Uterus (tissue), 4 donors: ENCODE data around the gene TBX21. TPM values are rescaled to one million over a fixed set of nuclear protein-coding genes. Genes with fewer than 3 reads are reported as not detected.
"Not testable (repeated sequence)": the region's sequence is repeated elsewhere in the genome, so short reads cannot be mapped to it uniquely, and the experiment has no call there.

Source experiments
- DNase-seq, 2 donors: peaks; one replicate each; pipeline ENCODE4 v3.0.0-alpha.2; 2019 to 2020
- H3K27ac ChIP-seq, 2 donors: fragments of 200-600 bp; sonication (generic); 1 replicate in 1 of 2; 2 replicates in 1 of 2; pipeline ENCODE4 v1.5.1; 2016 to 2018
- H3K27me3 ChIP-seq, 2 donors: fragments of 200-600 bp; sonication (generic); one replicate each; pipeline ENCODE4 v1.5.1; 2018 to 2019; ENCODE audit warnings: control low read depth in 1 of 2
- H3K36me3 ChIP-seq, 2 donors: fragments of 200-600 bp; sonication (generic); one replicate each; pipeline ENCODE4 v1.5.1; 2019; ENCODE audit warnings: control low read depth in 1 of 2
- H3K4me1 ChIP-seq, 2 donors: fragments of 200-600 bp; sonication (generic); one replicate each; pipeline ENCODE4 v1.5.1; 2018 to 2019; ENCODE audit warnings: control low read depth in 1 of 2
- H3K4me3 ChIP-seq, 2 donors: fragments of 200-600 bp; sonication (generic); 1 replicate in 1 of 2; 2 replicates in 1 of 2; pipeline ENCODE4 v1.5.1; 2018 to 2019; ENCODE audit warnings: mild to moderate bottlenecking in 1 of 2
- H3K9me3 ChIP-seq, 2 donors: fragments of 200-600 bp; sonication (generic); one replicate each; pipeline ENCODE4 v1.5.1; 2019; ENCODE audit warnings: control low read depth in 1 of 2
- POLR2A ChIP-seq, 2 donors: fragments of 450-650 bp; IDR thresholded peaks; one replicate each; pipeline ENCODE4 v1.6.1; 2016; ENCODE audit warnings: antibody characterized with exemption in 2 of 2, mild to moderate bottlenecking in 1 of 2, moderate library complexity in 1 of 2
- intact Hi-C: fragments of 100-400 bp; cut with DNase I; formaldehyde crosslinking; loops from one replicate; pipeline ENCODE4 v1.15.1; 2023; ENCODE audit warnings: low total_unique reads
- total RNA-seq, 4 donors: library from RNA; depleted of rRNA in 3 of 4; stranded (reverse); fragments of >200 nt in 3 of 4; gene quantifications; one replicate each; pipeline versions ENCODE4 v1.1.0 to v1.2.4, GENCODE V29; 2014 to 2023
- TF ChIP-seq, protein P1 (sequence below), 4 experiments: fragments of 200-600 bp in 2 of 4; fragments of 450-650 bp in 2 of 4; sonication (generic) in 2 of 4; IDR thresholded peaks; one replicate each; pipeline ENCODE4 v1.5.1; 2016 to 2019; ENCODE audit warnings: antibody characterized with exemption in 4 of 4, mild to moderate bottlenecking in 2 of 4, moderate library complexity in 1 of 4
- donor health status: DM: yes; HTN: yes; CAD: no.

The TBX21 gene
- total RNA-seq, 4 donors from 2014 or later: 0.49 to 0.51 TPM; not detected in 2

DNA sequence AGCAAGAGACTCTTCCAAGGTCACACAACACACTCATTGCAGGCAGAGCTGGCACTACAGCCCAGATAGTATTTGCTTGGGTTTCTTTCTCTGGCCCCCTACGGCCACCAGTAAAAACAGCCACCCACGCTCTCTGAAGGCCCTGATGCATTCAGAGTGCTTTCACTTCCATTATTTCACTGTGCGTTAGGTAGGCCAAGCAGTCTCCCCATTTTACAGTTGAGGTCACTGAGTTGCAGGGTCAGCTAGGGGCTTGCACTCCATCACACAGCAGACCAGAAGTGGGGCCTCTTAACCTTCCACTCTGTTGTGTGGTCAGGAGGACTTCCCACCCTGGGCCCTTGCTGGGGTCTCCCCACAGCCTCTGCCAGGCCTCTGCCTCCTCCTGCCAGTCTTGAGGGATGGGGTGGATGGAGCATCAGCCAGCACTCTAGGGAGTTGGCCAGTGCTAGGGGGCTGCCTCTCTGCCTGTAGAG is 2.5 kb downstream of the TBX21 start:
- Histone ChIP-seq H3K27ac (no peak overlapping the region), H3K4me3 (no peak overlapping the region), H3K36me3 (no peaks in the 10 kb centered on the region), H3K9me3 (no peaks in the 10 kb centered on the region), H3K27me3 (peaks cover 0 to 3% of the 10 kb centered on the region in 2 donors), H3K4me1 (peaks cover 0 to 6% of the 10 kb centered on the region in 2 donors)
- no peak for DNase-seq
- no peak for TF ChIP-seq POLR2A (IDR thresholded peaks at IDR 0.05)
- TF ChIP-seq, protein P1, sequence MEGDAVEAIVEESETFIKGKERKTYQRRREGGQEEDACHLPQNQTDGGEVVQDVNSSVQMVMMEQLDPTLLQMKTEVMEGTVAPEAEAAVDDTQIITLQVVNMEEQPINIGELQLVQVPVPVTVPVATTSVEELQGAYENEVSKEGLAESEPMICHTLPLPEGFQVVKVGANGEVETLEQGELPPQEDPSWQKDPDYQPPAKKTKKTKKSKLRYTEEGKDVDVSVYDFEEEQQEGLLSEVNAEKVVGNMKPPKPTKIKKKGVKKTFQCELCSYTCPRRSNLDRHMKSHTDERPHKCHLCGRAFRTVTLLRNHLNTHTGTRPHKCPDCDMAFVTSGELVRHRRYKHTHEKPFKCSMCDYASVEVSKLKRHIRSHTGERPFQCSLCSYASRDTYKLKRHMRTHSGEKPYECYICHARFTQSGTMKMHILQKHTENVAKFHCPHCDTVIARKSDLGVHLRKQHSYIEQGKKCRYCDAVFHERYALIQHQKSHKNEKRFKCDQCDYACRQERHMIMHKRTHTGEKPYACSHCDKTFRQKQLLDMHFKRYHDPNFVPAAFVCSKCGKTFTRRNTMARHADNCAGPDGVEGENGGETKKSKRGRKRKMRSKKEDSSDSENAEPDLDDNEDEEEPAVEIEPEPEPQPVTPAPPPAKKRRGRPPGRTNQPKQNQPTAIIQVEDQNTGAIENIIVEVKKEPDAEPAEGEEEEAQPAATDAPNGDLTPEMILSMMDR (IDR thresholded peaks at IDR 0.05): no peak
- intact Hi-C loops: no loop called here

DNA sequence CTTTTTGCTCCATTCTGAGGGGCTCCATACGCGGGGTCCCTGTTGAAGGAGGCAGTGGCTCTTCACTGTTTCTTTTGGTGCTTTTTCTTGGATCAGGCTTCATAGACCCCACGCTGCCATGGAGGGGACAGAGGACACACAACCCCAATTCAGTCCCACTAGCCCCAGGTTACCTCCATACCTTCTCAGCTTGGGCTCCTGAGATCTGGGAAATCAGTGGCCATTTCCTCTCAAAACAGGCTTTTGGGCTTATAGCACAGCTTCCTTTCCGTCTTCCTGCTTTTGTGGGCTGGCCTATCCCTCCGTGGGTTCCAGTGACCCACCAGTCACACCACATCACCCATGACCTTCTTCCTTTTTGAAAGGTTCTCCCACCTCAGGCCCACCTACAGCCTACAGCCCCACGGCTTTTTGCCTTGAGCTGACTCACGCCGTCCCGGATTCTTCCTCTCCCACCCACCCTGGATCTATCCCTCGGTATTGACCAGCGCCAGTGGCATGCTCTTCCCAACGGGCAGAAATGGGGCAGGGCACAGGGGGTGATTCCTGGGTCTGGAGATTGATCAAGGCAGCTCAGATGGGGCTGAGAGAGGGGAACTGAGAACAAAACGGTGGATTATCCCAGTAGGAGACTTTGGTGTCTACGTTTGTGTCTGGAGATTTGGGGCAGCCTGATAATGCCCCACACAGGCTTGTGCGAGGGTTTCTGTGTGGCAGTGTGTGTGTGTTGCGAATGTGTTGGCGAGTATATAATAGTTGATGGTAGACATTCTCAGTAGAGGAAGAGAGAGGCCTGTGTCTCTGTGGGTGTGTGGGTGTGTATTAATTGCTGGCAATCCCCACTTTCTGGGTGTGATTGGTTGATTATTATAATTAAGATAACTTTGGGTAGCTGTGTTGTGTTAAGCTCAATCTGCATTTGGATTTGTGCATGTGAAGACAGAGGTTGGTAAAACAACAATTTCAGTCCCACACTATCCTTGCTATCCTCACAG is 3.8 kb downstream of the TBX21 start:
- intact Hi-C loops: no loop called here
- Histone ChIP-seq H3K27me3 (no peaks in the 10 kb centered on the region), H3K27ac (no peak overlapping the region), H3K4me3 (no peak overlapping the region), H3K9me3 (no peaks in the 10 kb centered on the region), H3K36me3 (no peaks in the 10 kb centered on the region), H3K4me1 (peaks cover 0 to 6% of the 10 kb centered on the region in 2 donors)
- TF ChIP-seq POLR2A (IDR thresholded peaks at IDR 0.05): no peak
- TF ChIP-seq, protein P1 (IDR thresholded peaks at IDR 0.05): no peak
- no peak for DNase-seq

DNA sequence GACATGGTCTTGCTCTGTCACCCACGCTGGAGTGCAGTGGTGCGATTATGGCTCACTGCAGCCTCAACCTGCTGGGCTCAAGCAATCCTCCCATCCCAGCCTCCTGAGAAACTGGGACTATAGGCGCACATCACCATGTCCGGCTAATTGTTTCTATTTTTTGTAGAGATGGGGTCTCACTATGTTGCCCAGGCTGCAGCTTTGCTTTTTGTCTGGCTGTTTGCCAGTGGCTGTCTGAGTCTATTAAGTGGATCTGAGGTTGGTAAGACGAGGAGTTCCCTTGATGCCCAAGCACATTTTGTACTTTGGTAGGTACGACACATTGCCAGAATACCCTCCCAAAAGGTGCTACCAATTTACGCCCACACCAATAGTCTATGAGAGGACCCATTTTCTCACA is 5.1 kb downstream of the TBX21 start:
- intact Hi-C loops: no loop called here
- no peak overlapping the region for H3K27ac ChIP-seq
- peaks cover 0 to 2% of the 10 kb centered on the region in 2 donors for H3K4me1 ChIP-seq
- DNase-seq: no peak
- H3K9me3 ChIP-seq: no peaks in the 10 kb centered on the region
- H3K36me3 ChIP-seq: no peaks in the 10 kb centered on the region
- H3K27me3 ChIP-seq: no peaks in the 10 kb centered on the region
- no peak for TF ChIP-seq POLR2A (IDR thresholded peaks at IDR 0.05)
- TF ChIP-seq, protein P1 (IDR thresholded peaks at IDR 0.05): no peak
- H3K4me3 ChIP-seq: no peak overlapping the region

DNA sequence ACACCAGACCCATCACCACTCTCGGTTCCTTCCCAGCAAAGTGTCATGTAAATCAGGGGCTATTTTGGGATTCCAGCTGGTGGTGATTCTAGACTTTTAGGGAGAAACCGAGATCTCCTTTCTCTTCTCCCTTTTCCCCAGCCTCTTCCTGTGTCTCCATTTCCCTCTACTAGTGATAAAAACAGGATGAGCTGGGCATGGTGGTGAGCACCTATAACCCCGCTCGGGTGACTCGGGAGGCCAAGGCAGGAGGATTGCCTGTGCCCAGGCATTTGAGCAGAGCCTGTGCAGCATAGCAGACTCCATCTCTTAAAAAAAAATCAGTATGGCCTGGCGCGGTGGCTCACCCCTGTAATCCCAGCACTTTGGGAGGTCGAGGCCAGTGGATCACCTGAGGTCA is 6.1 kb downstream of the TBX21 start:
- Histone ChIP-seq H3K4me1 (no peaks in the 10 kb centered on the region), H3K36me3 (no peaks in the 10 kb centered on the region), H3K4me3 (no peak overlapping the region), H3K27ac (no peak overlapping the region), H3K27me3 (no peaks in the 10 kb centered on the region), H3K9me3 (no peaks in the 10 kb centered on the region)
- no peak for DNase-seq
- TF ChIP-seq, protein P1 (IDR thresholded peaks at IDR 0.05): no peak
- TF ChIP-seq POLR2A (IDR thresholded peaks at IDR 0.05): no peak
- intact Hi-C loops: no loop called here

DNA sequence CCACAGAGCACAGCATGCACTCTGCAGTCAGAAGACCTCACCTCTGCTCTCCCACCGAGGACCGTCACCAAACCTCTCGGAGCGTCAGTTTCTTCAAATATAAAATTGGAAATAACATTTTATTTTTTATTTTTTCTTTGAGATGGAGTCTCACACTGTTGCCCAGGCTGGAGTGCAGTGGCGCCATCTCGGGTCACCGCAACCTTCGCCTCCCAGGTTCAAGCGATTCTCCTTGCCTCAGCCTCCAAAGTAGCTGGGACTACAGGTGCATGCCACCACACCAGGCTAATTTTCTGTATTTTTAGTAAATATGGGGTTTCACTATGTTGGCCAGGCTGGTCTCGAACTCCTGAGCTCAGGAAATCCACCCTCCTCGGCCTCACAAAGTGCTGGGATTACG is 6.9 kb downstream of the TBX21 start:
- DNase-seq, H3K36me3 ChIP-seq, H3K4me3 ChIP-seq, intact Hi-C loops, H3K27me3 ChIP-seq, H3K27ac ChIP-seq, H3K4me1 ChIP-seq, H3K9me3 ChIP-seq: not testable (repeated sequence)
